IPS DF 6.9 (cell line): ENCODE results near the gene C21orf91.

Source experiments
- DNase-seq: peaks from one replicate; pipeline ENCODE4 v3.0.0-alpha.2; 2013; ENCODE audit warnings: low read depth, low spot score
- H3K27ac ChIP-seq: one replicate; pipeline ENCODE4 v1.5.1; 2013; ENCODE audit warnings: low read length, control low read depth
- H3K27me3 ChIP-seq: 2 replicates; pipeline ENCODE4 v1.6.1; 2013; ENCODE audit warnings: mild to moderate bottlenecking, low read length; ENCODE audit not compliant: control insufficient read depth, insufficient read depth
- H3K36me3 ChIP-seq: 2 replicates; pipeline ENCODE4 v1.6.1; 2013; ENCODE audit warnings: low read length; ENCODE audit not compliant: control insufficient read depth, insufficient read depth
- H3K4me1 ChIP-seq: 2 replicates; pipeline ENCODE4 v1.6.1; 2013; ENCODE audit warnings: low read length; ENCODE audit not compliant: control insufficient read depth, insufficient read depth
- H3K4me3 ChIP-seq: 2 replicates; pipeline ENCODE4 v1.5.1; 2013; ENCODE audit warnings: mild to moderate bottlenecking, low read length
- H3K9me3 ChIP-seq: 2 replicates; pipeline ENCODE4 v1.6.1; 2013; ENCODE audit warnings: low read length, inconsistent platforms; ENCODE audit not compliant: control insufficient read depth, insufficient read depth
- WGBS: extraction: QIAGEN DNeasy Blood & Tissue Kit; methylation state at CpG from one replicate; pipeline ENCODE4 v1.1.7; 2013; ENCODE audit warnings: mixed read lengths, missing lambda C conversion rate; ENCODE audit not compliant: insufficient read length, insufficient coverage; 5-methylcytosine and 5-hydroxymethylcytosine counted together

Gene C21orf91

DNA sequence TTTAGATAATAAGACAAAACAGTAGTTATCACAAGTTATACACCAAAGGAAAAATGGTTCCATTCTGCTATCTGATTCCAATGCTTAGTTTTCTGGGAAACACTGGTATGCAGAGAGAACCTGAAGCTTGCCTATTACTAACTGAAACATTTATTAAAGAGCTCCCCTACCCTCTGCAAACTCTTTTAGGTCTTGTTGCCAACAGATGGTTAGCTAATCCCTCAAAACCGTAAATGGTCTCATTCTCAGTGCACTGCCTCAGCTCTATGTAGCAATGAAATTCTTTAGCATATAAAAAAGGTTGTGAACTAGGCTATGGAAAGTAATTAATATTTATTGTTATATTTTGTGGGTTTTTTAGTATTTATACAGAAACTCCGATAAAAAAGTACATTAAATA is 20.4 kb downstream of the C21orf91 start:
- Histone ChIP-seq H3K9me3 (no peaks in the 10 kb centered on the region), H3K36me3 (no peaks in the 10 kb centered on the region; the same call in 1 of the 2 replicates), H3K4me1 (no peaks in the 10 kb centered on the region), H3K4me3 (no peak overlapping the region), H3K27me3 (no peaks in the 10 kb centered on the region), H3K27ac (no peak overlapping the region)
- DNase-seq = no peak
- WGBS = no CpG with 5 or more reads among the region's 2 CpGs

GRCh38 chr21:17797967-17798366 is 21.2 kb downstream of the C21orf91 start:
- no peak overlapping the region for H3K4me3 ChIP-seq
- DNase-seq = no peak
- no peaks in the 10 kb centered on the region for H3K4me1 ChIP-seq
- no peaks in the 10 kb centered on the region for H3K27me3 ChIP-seq
- no peak overlapping the region for H3K27ac ChIP-seq
- WGBS = no CpG with 5 or more reads among the region's 2 CpGs
- H3K36me3 ChIP-seq = peaks cover 2% of the 10 kb centered on the region; the same call in 1 of the 2 replicates
- no peaks in the 10 kb centered on the region for H3K9me3 ChIP-seq

- Histone ChIP-seq H3K4me3 (no peak overlapping the region), H3K4me1 (no peaks in the 10 kb centered on the region), H3K36me3 (peaks cover 2% of the 10 kb centered on the region; the same call in 1 of the 2 replicates), H3K27ac (no peak overlapping the region), H3K9me3 (no peaks in the 10 kb centered on the region), H3K27me3 (no peaks in the 10 kb centered on the region)
- WGBS = no CpG with 5 or more reads among the region's 1 CpG
- DNase-seq = no peak
Observed at GRCh38 chr21:17796503-17796902, 22.7 kb downstream of the C21orf91 start.

DNA sequence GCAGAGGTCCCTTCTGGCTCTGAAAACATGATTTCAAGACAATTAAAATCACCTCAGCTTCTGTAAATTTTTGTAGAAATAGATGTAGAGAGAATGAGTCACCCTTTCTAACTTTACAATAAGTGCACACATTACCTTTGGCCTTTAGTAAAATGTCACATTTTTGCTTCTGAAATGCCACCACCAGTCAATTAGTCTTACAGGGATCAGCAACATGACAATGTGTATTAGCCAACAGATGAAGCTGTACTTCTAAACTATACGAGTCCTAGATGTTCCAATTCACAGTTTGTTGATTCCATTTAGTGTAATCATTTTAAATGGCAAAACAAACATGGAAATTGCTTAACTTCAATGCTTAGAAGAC is 23.1 kb downstream of the C21orf91 start:
- peaks cover 2% of the 10 kb centered on the region; the same call in 1 of the 2 replicates for H3K36me3 ChIP-seq
- no peaks in the 10 kb centered on the region for H3K27me3 ChIP-seq
- WGBS = no CpG with 5 or more reads among the region's 1 CpG
- DNase-seq = no peak
- no peak overlapping the region for H3K27ac ChIP-seq
- H3K4me1 ChIP-seq = no peaks in the 10 kb centered on the region
- no peak overlapping the region for H3K4me3 ChIP-seq
- H3K9me3 ChIP-seq = no peaks in the 10 kb centered on the region

GRCh38 chr21:17795146-17796036 is 23.8 kb downstream of the C21orf91 start:
- H3K4me3 ChIP-seq = no peak overlapping the region
- no peaks in the 10 kb centered on the region for H3K27me3 ChIP-seq
- H3K27ac ChIP-seq = no peak overlapping the region
- peaks cover 2% of the 10 kb centered on the region; the same call in 1 of the 2 replicates for H3K36me3 ChIP-seq
- no peaks in the 10 kb centered on the region for H3K4me1 ChIP-seq
- DNase-seq = no peak
- H3K9me3 ChIP-seq = no peaks in the 10 kb centered on the region
- 100% methylated on average over 1 of the region's 6 CpGs for WGBS

- no peaks in the 10 kb centered on the region for H3K9me3 ChIP-seq
- no peak for DNase-seq
- H3K27ac ChIP-seq = no peak overlapping the region
- H3K4me3 ChIP-seq = no peak overlapping the region
- H3K4me1 ChIP-seq = no peaks in the 10 kb centered on the region
- no CpG with 5 or more reads among the region's 4 CpGs for WGBS
- H3K36me3 ChIP-seq = peaks cover 2% of the 10 kb centered on the region; the same call in 1 of the 2 replicates
- H3K27me3 ChIP-seq = no peaks in the 10 kb centered on the region
Observed at GRCh38 chr21:17794518-17795145, 24.5 kb downstream of the C21orf91 start.

- no peak for DNase-seq
- Histone ChIP-seq H3K9me3 (no peaks in the 10 kb centered on the region), H3K27me3 (no peaks in the 10 kb centered on the region), H3K4me3 (no peak overlapping the region), H3K4me1 (no peaks in the 10 kb centered on the region), H3K36me3 (peaks cover 2% of the 10 kb centered on the region; the same call in 1 of the 2 replicates), H3K27ac (no peak overlapping the region)
- no CpG with 5 or more reads among the region's 9 CpGs for WGBS
Observed at GRCh38 chr21:17793246-17794123, 25.7 kb downstream of the C21orf91 start.

DNA sequence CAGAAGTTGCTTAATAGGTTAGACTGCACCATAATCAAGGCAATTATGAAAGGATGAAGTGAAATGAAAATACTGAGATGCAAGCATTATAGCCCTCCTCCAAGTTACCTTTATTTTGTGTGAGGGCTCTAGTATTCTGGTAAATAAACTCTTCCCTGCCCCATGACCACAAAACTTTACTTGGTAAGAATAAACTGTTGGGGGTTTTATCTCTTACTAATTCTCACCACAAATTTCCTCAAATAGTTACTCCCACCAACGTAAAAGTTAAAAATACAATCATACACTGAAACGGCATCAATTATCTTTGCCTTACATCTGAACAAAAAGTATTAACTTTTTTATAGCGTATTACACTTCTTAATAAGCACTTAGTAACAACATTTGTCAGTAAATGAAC is 29.5 kb downstream of the C21orf91 start:
- H3K27me3 ChIP-seq = no peaks in the 10 kb centered on the region
- H3K4me3 ChIP-seq = no peak overlapping the region
- DNase-seq = no peak
- H3K27ac ChIP-seq = no peak overlapping the region
- WGBS = 100% methylated on average over 1 of the region's 3 CpGs
- H3K36me3 ChIP-seq = peaks cover 5% of the 10 kb centered on the region; the same call in 1 of the 2 replicates
- no peaks in the 10 kb centered on the region for H3K9me3 ChIP-seq
- no peaks in the 10 kb centered on the region for H3K4me1 ChIP-seq

DNA sequence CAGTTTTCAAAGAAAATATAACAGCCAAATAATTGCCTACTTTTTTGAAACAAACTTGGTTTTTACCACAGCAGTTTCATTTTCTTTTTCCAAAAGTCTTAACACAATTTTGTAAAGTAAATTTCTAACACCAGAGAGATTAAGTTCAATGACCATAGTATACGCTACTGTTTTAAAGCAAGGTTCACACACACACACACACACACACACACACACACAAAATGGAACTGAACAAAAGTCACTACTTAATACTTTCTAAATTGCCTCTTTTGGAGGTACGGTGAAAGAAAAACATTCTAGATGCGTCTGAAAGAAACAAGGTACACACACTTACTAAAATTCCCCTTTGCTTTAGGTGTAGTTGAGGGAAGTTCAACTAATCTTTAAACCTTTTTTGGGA is 30.1 kb downstream of the C21orf91 start:
- H3K36me3 ChIP-seq = peaks cover 5% of the 10 kb centered on the region; the same call in 1 of the 2 replicates
- DNase-seq = no peak
- no peak overlapping the region for H3K4me3 ChIP-seq
- WGBS = no CpG with 5 or more reads among the region's 3 CpGs
- H3K27ac ChIP-seq = no peak overlapping the region
- H3K4me1 ChIP-seq = no peaks in the 10 kb centered on the region
- no peaks in the 10 kb centered on the region for H3K27me3 ChIP-seq
- no peaks in the 10 kb centered on the region for H3K9me3 ChIP-seq

DNA sequence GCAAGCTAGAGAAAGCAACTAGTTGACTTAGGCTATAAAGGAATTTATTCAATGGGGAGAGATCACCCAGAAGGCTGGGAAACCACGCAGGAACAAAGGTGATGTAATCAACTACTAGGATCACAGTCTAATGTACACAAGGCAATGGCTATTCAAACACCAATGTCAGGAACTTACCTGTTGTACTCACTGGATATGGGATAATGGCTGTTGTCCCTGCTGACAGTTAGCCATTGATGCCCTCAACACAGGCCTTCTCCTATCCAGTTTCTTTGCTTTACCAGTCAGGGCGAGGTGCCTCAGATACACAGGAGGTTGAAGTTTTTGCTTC is 32.3 kb downstream of the C21orf91 start:
- DNase-seq = no peak
- H3K9me3 ChIP-seq = no peaks in the 10 kb centered on the region
- H3K4me1 ChIP-seq = no peaks in the 10 kb centered on the region
- H3K4me3 ChIP-seq = no peak overlapping the region
- H3K27ac ChIP-seq = no peak overlapping the region
- no CpG with 5 or more reads among the region's 2 CpGs for WGBS
- H3K36me3 ChIP-seq = peaks cover 3% of the 10 kb centered on the region; the same call in 1 of the 2 replicates
- no peaks in the 10 kb centered on the region for H3K27me3 ChIP-seq
